Gastrocnemius medialis (tissue), 4 donors: Measurements from ENCODE around the gene CASP3. TPM values are rescaled to one million over a fixed set of nuclear protein-coding genes. Genes with fewer than 3 reads are reported as not detected.

ENCODE experiments used
- ATAC-seq, 2 donors: fragments of 150-250 bp; one replicate each; pipeline ENCODE4 v1.9.1; 2016
- DNase-seq, 2 donors: peaks; one replicate each; pipeline ENCODE4 v3.0.0-alpha.2; 2019
- H3K27ac ChIP-seq, 4 donors: fragments of 200-600 bp; sonication (generic); 1 replicate in 1 of 4; 2 replicates in 3 of 4; pipeline ENCODE4 v1.5.1; 2016 to 2018; ENCODE audit warnings: mild to moderate bottlenecking in 2 of 4, moderate library complexity in 1 of 4
- H3K27me3 ChIP-seq, 3 donors: fragments of 200-600 bp; sonication (generic) in 2 of 3; 1 replicate in 1 of 3; 2 replicates in 2 of 3; pipeline versions ENCODE4 v1.5.1 to v1.6.0; 2016 to 2019; ENCODE audit warnings: mild to moderate bottlenecking in 1 of 3, moderate library complexity in 1 of 3
- H3K36me3 ChIP-seq, 2 donors: fragments of 200-600 bp; sonication (generic) in 1 of 2; one replicate each; pipeline ENCODE4 v1.5.1; 2017 to 2018
- H3K4me1 ChIP-seq, 2 donors: fragments of 200-600 bp; sonication (generic) in 1 of 2; one replicate each; pipeline ENCODE4 v1.5.1; 2016 to 2017; ENCODE audit warnings: mild to moderate bottlenecking in 2 of 2
- H3K4me3 ChIP-seq, 4 donors: fragments of 200-600 bp; sonication (generic) in 3 of 4; 1 replicate in 1 of 4; 2 replicates in 3 of 4; pipeline ENCODE4 v1.5.1; 2016 to 2019; ENCODE audit warnings: mild to moderate bottlenecking in 2 of 4
- H3K9me3 ChIP-seq, 3 donors: fragments of 200-600 bp; sonication (generic) in 2 of 3; 1 replicate in 1 of 3; 2 replicates in 2 of 3; pipeline ENCODE4 v1.5.1; 2016 to 2019
- CTCF ChIP-seq, 5 experiments: fragments of 450-650 bp in 3 of 5; fragments of 200-600 bp in 2 of 5; sonication (generic) in 2 of 5; IDR thresholded peaks in 4 of 5; conservative IDR thresholded peaks in 1 of 5; 1 replicate in 4 of 5; 2 replicates in 1 of 5; pipeline ENCODE4 v1.5.1; 2016 to 2019; ENCODE audit warnings: antibody characterized with exemption in 5 of 5, mild to moderate bottlenecking in 3 of 5, moderate library complexity in 3 of 5
- POLR2A ChIP-seq, 2 donors: fragments of 450-650 bp; IDR thresholded peaks; one replicate each; pipeline ENCODE4 v1.6.1; 2017; ENCODE audit warnings: antibody characterized with exemption in 2 of 2, mild to moderate bottlenecking in 2 of 2, moderate library complexity in 2 of 2
- in situ Hi-C, 4 donors: fragments of 200-750 bp; cut with MboI; loops; one replicate each; pipeline versions ENCODE4 v1.15.0 to v1.8.0; 2017; ENCODE audit warnings: low sequenced_read_pairs in 4 of 4
- intact Hi-C: fragments of 100-400 bp; cut with DNase I; formaldehyde crosslinking; loops from one replicate; pipeline ENCODE4 v1.15.1; 2023; ENCODE audit warnings: low total_unique reads
- total RNA-seq, 4 donors: library from RNA; depleted of rRNA; stranded (reverse); fragments of >200 nt; gene quantifications; one replicate each; pipeline versions ENCODE4 v1.1.0 to v1.2.3, GENCODE V29; 2016

Gene CASP3
- total RNA-seq, 4 donors from 2014 or later: 16.9 to 25.5 (median 20.8) TPM

- no peak for ATAC-seq
- no peak overlapping the region for H3K4me3 ChIP-seq
- H3K36me3 ChIP-seq: peaks cover 0 to 7% of the 10 kb centered on the region in 2 donors
- H3K4me1 ChIP-seq: no peaks in the 10 kb centered on the region
- DNase-seq: no peak
- intact Hi-C loops: no loop called here
- H3K9me3 ChIP-seq: no peaks in the 10 kb centered on the region
- H3K27ac ChIP-seq: no peak overlapping the region
- in situ Hi-C loops: no loop called here
- no peaks in the 10 kb centered on the region for H3K27me3 ChIP-seq
- no peak for TF ChIP-seq CTCF (IDR thresholded peaks at IDR 0.05 in 4 of 5, conservative IDR thresholded peaks at IDR 0.05 in 1 of 5)
- TF ChIP-seq POLR2A (IDR thresholded peaks at IDR 0.05): no peak
Observed at GRCh38 chr4:184681916-184682315, 32.7 kb upstream of the CASP3 start.

- ATAC-seq (no peak), DNase-seq (no peak)
- no peak overlapping the region for H3K27ac ChIP-seq
- no peak overlapping the region for H3K4me3 ChIP-seq
- in situ Hi-C loops: no loop called here
- TF ChIP-seq CTCF (IDR thresholded peaks at IDR 0.05 in 4 of 5, conservative IDR thresholded peaks at IDR 0.05 in 1 of 5) (no peak), POLR2A (IDR thresholded peaks at IDR 0.05) (no peak)
- no peaks in the 10 kb centered on the region for H3K9me3 ChIP-seq
- peaks cover 0 to 7% of the 10 kb centered on the region in 2 donors for H3K36me3 ChIP-seq
- H3K27me3 ChIP-seq: no peaks in the 10 kb centered on the region
- intact Hi-C loops: no loop called here
- H3K4me1 ChIP-seq: no peaks in the 10 kb centered on the region
Observed at GRCh38 chr4:184680698-184681097, 31.5 kb upstream of the CASP3 start.

- intact Hi-C loops (no loop called here), in situ Hi-C loops (no loop called here)
- no peaks in the 10 kb centered on the region for H3K4me1 ChIP-seq
- no peaks in the 10 kb centered on the region for H3K27me3 ChIP-seq
- H3K9me3 ChIP-seq: no peaks in the 10 kb centered on the region
- no peak overlapping the region for H3K4me3 ChIP-seq
- no peak overlapping the region for H3K27ac ChIP-seq
- no peak for DNase-seq
- ATAC-seq: no peak
- TF ChIP-seq CTCF (IDR thresholded peaks at IDR 0.05 in 4 of 5, conservative IDR thresholded peaks at IDR 0.05 in 1 of 5): no peak
- no peak for TF ChIP-seq POLR2A (IDR thresholded peaks at IDR 0.05)
- H3K36me3 ChIP-seq: peaks cover 0 to 9% of the 10 kb centered on the region in 2 donors
Observed at GRCh38 chr4:184675821-184676492, 26.7 kb upstream of the CASP3 start.

- H3K27ac ChIP-seq: no peak overlapping the region
- DNase-seq (no peak), ATAC-seq (no peak)
- intact Hi-C loops: no loop called here
- H3K36me3 ChIP-seq: peaks cover 0 to 9% of the 10 kb centered on the region in 2 donors
- H3K4me3 ChIP-seq: no peak overlapping the region
- no peak for TF ChIP-seq CTCF (IDR thresholded peaks at IDR 0.05 in 4 of 5, conservative IDR thresholded peaks at IDR 0.05 in 1 of 5)
- no peak for TF ChIP-seq POLR2A (IDR thresholded peaks at IDR 0.05)
- no peaks in the 10 kb centered on the region for H3K9me3 ChIP-seq
- in situ Hi-C loops: no loop called here
- H3K4me1 ChIP-seq: no peaks in the 10 kb centered on the region
- no peaks in the 10 kb centered on the region for H3K27me3 ChIP-seq
Observed at GRCh38 chr4:184675018-184675417, 25.8 kb upstream of the CASP3 start.

- Histone ChIP-seq H3K9me3 (no peaks in the 10 kb centered on the region), H3K27me3 (no peaks in the 10 kb centered on the region), H3K36me3 (peaks cover 0 to 9% of the 10 kb centered on the region in 2 donors), H3K27ac (no peak overlapping the region), H3K4me1 (no peaks in the 10 kb centered on the region), H3K4me3 (no peak overlapping the region)
- in situ Hi-C loops (no loop called here), intact Hi-C loops (no loop called here)
- DNase-seq: no peak
- TF ChIP-seq CTCF (IDR thresholded peaks at IDR 0.05 in 4 of 5, conservative IDR thresholded peaks at IDR 0.05 in 1 of 5): no peak
- TF ChIP-seq POLR2A (IDR thresholded peaks at IDR 0.05): no peak
- no peak for ATAC-seq
Observed at GRCh38 chr4:184674011-184674410, 24.8 kb upstream of the CASP3 start.
